NCI-H2227 treated with DMSO at 0.1 percent for 48 hours (cell line): Measurements from ENCODE around the gene S100Z.

ENCODE experiments used
- DNase-seq: peaks from one replicate; lab custom pipeline; 2025; lab: John Stamatoyannopoulos, UW

Gene S100Z

DNA sequence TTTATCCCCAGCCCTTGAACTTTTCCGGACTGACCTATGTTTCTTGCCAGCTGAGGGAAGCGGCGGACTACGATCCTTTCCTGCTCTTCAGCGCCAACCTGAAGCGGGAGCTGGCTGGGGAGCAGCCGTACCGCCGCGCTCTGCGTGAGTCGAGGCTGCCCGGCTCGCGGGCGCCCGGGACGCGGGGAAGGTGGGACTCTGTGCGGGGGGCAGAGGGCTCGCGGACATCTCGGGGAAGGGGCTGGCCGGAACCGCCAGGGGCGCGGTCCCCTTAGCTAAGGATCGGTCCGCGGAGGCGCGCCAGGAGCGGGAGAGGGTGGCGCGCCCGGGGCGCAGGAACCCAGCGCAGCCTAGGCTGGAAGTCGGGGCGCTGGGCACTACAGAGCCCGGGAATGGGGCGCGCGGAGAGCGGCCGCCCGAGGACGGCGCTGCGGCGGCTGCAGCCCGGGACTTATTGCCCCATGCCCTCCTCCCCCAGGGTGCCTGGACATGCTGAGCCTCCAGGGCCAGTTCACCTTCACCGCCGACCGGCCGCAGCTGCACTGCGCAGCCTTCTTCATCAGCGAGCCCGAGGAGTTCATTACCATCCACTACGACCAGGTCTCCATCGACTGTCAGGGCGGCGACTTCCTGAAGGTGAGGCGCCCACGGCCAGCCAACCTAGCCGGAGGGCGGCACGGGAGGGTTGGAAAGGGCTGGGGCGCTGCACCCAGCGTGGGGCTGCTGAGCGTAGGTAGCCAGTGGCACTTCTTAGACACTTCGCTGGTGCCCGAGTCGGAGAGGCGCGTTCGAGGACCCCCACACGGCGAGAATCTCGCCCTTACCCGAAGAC lies 104.0 kb downstream of the S100Z start:
- no peak for DNase-seq

GRCh38 chr5:76954383-76954763 lies 104.6 kb downstream of the S100Z start:
- no peak for DNase-seq

DNA sequence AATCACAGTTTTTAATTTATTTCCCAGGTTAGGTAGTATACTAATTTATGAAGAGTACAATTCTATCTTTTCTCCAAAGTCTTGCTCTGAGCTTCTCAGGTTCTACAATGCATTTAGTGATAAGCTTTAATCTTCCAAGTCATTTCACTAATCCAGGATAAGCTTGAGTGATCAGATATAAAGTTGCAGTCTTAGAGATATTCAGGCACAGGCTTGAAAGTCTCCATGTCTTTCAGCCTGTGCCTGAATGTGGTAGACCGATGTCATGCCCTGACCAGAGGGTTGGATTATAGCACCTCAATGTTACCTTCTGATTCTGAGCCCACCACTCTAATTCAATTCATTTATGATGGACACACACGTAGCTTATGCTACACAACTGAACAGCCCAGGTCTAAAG lies 106.2 kb downstream of the S100Z start:
- no peak for DNase-seq

DNA sequence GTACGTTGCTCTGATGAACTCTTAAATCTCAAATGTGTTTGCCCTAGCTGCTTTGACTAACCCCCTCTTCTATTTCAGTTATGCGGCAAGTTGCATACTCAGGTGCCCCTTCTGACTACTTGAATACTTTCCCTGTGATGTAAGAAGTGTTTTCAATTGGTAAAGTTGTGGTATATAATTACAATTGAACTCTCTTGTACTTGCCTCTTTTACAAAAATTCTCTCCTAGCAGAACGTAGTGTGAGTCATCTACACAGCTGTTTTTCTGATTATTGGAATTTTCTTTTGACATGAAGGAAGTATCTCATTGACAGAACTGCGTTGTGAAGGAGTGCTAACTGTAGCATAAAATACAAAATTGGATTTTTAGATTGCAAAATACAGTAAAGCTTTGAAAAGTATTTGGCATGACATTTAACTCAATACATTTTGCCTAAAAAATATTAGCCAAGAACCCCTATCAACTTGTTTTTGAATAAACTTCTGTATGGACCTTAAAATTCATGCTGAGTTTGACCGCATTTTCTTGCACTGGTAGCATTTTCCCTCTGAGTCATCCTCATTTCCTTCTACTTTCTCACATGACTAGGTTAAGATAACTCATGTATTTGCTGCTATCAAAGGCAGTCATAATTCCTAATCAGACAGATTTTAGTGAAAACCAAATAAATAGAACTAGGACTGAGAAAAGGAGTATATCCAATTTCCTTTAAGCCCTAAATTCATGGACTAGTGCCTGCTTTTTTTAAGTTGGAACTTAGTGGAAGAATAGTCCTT lies 109.4 kb downstream of the S100Z start:
- DNase-seq: no peak

GRCh38 chr5:76960004-76960625 lies 110.3 kb downstream of the S100Z start:
- no peak for DNase-seq

DNA sequence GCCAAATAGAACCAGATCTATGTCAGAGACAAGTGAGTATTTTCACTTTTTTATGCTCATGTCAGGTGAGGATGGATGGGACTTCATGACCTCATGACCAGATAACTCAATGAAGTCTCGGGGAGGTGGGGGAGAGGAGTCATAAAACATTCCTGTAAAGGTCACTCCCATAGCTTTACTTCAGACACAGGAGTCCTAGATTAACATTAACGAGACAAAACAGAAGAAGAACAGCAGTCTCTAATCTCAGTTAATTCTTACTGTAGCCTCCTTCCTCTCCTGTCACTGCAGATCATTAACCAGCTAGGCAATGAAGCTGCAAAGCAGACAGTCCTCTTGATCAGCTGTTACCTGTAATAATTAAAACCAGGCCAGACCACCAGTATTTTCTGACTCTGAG lies 114.2 kb downstream of the S100Z start:
- no peak for DNase-seq
